ENCODE data around the gene SRPK1.

The SRPK1 gene

DNA sequence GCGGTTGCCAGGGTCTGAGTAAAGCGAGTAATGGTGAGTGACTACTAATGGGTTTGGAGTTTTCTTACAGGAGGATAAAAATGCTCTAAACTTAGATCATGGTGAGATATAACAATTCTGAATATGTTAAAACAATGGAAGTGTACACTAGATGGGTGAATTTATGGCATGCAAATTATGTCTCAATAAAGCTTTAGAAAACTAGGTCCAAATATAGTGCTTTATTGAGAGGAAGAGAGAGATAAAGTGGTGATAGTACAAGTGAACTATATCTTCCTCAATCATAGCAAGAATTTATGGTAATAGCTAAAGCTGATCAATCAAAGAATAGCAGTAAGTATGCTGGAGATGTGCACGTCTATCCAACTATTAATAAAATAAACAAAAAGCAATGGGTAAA, 23.9 kb downstream of the SRPK1 start:
- DNase-seq = no peak

DNA sequence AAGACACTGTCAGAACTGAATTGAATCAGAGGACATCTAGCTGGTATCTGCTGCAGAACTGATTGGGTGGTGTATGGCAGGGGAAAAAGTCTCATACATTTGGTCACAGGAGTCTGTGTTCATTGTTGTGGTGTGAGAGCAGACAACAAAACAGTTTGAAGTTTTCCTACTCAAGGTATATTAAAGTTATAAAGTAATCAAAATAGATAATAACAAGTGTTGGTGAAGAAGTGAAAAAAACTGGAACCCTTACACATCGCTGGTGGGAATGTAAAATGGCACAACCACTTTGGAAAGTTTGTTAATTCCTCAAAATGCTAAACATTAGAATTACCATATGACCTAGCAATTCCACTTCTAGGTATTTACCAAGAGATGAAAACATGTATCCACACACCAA, 24.7 kb downstream of the SRPK1 start:
- no peak for DNase-seq

DNA sequence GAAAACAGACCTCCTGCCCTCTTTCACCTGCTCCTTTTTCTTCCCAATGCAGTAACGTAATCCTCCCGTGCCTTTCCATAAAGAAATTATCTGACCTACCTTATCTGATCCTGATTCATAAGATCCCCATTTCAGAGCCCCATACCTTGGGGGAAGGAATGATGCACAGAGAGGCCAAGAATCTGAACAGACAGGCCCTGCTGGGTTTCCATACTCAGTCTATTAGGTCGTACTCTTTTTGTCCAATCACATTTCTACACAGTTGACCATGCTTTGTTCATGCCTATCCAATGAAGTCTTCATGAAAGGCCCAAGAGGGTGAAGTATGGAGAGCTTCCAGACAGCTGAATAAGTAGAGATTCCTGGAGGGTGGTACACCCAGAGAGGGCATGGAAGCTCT, 25.3 kb downstream of the SRPK1 start:
- DNase-seq = no peak

DNA sequence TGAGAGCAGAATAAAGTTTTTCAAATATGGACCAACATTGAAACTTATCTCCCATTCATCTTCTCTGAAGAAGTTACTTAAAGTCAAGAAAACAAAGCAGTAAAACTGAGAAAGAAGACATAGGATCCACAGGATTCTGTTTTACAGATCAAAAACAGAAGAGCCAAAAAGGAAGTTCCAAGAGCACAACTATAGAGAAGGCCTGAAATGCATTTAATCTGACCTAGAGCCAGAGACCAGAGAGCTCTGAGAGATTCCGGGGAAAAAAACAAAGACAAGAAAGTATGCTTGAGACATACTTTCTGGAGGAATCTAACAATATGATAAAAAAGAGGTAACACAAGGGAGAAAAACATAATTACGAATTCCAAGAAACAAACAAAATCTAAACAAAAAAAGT, 26.1 kb downstream of the SRPK1 start:
- DNase-seq = no peak

DNA sequence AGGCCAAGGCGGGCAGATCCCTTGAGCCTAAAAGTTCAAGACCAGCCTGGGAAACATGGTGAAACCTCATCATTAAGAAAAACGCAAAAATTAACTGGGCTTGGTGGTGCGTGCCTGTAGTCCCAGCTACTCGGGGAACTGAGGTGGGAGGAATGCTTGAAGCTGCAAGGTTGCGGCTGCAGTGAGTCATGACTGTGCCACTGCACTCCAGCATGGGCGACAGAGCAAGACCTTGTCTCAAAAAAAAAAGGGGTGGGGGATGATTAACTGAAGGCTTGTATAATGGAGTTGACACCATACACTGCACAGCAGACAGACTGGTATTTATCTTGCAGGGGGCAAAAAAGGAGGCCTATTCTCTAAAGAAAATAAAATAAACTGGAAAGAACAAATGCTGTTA, 27.7 kb downstream of the SRPK1 start:
- no peak for DNase-seq

DNA sequence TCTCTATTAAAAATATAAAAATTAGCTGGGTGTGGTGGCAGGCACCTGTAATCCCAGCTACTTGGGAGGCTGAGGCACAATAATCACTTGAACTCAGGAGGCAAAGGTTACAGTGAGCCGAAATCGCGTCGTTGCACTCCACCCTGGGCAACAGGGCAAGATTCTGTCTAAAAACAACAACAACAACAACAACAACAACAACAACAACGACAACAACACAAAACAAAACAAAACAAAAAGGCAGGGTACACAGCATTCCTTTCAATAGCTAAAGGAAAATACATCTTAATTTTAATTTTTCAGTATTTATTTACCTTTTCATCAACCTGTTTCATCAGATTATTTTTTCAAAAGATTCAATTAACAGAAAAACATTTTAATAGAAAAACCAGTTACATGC, 28.4 kb downstream of the SRPK1 start:
- no peak for DNase-seq

DNA sequence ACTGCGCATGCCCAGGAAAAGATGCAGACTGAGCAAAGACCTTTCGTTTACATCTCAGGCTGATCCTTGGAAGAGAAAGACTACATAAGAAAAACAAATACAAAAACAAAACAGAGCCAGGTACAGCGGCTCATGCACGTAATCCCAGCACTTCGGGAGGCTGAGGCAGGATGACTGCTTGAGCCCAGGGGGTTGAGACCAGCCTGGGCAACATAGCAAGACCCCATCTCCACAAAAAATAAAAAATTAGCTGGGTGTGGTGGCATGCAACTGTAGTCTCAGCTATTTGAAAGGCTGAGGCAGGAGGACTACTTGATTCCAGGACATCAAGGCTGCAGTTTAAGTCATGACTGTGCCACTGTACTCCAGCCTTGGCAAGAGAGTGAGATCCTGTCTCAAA, 41.7 kb downstream of the SRPK1 start:
- DNase-seq = no peak

DNA sequence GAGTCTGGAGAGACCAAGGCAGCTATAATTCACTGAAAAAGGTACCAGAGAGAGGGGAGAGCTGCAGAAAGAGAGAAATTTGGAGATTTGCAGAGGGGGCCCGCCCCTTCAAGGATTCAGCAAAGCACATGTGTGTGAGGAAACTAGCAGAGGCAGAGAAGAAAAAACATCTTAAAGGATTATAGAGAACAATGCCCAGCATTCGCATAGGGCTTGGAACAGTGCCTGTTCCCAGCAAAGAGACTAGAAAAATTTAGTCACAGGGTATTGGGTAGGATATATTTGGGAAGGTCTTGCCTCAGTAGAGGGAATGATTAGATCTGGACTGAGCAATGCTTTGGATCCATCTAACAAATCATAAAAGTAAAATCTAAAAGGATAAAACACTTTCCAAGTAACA, 44.0 kb downstream of the SRPK1 start:
- DNase-seq = no peak

DNA sequence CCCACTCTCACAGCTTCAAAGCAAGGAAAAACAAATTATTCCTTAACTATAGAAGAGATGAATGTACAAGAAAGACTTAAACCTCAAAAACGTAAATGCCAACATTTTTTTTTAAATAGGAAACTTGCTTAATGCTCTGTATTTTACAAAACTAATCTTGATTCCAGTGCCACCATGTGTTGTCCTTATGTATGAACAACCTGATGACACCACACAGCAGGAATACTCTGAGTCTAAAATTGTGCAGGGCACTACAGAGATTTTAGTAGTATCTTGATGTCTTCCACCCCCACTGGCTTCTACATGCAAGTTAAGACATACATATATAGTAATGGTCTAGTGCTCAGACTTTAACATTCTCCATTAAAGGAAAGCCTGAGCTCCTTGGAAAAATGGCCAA, 46.2 kb downstream of the SRPK1 start:
- DNase-seq = no peak

DNA sequence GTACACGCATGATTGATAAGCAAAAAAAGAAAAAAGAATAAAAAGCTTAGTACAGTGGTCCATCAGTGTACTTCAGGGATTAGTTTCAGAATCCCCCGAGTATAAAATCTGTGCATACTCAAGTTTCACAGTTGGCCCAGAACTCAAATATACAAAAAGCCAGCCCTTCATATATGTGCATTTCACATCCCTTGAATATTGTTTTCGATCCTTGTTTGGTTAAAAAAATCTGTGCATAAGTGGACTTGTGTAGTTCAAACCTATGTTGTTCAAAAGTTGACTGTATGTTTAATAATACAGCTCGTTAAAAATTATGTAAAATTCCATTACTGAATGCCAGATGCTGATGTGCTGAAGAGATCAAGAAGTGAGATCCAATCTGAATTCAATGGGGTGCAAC, 61.5 kb downstream of the SRPK1 start:
- no peak for DNase-seq

DNA sequence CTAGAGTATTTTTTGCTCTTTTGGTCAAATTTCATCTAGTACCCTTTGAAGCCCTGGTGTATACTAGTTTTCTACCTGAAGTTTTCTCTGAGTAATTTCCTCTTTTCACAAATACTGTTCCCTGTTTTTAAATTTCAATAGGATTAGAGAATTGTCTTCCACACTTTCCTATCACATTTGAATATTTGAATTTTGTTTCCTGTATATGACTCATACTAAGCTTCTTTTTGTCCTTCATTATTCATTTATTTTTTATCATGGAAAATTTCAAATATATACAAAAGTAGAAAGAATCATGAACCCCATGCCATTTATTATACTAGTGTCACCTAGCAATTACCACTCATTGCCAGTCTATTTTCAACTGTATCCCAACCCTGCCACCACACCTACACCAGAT, 63.0 kb downstream of the SRPK1 start:
- no peak for DNase-seq

DNA sequence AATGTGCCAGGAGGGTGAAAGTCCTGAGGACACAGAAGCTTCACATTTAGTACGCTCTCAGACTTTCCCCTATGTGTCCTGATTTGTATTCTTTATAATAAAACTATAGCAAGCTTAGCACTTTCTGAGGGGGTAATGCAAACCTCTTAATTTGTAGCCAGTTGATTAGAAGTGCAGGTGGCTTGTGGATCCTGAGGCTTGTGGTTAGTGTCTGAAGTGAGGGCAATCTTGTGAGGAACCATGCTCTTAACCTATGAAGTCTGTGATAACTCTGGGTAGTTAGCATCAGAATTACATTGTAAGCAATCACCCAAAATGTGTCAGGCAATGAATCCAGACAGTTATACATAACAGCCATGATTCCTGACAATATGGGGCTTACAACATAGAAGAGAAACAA, 64.6 kb downstream of the SRPK1 start:
- DNase-seq = no peak

DNA sequence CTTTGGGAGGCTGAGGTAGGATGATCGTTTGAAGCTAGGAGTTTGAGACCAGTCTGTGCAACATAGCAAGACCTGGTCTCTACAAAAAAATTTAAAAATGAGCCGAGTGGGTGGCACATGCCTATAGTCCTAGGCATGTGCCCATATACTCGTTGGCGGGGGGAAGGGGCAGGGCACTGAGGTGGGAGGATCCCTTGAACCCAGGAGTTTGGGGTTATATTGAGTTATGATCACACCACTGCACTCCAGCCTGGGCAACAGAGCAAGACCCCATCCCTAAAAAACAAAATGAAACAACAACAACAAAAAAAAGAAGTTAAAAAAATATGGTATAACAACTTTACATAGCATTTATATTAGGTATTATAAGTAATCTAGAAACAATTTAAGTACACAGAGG, 67.9 kb downstream of the SRPK1 start:
- DNase-seq = no peak

DNA sequence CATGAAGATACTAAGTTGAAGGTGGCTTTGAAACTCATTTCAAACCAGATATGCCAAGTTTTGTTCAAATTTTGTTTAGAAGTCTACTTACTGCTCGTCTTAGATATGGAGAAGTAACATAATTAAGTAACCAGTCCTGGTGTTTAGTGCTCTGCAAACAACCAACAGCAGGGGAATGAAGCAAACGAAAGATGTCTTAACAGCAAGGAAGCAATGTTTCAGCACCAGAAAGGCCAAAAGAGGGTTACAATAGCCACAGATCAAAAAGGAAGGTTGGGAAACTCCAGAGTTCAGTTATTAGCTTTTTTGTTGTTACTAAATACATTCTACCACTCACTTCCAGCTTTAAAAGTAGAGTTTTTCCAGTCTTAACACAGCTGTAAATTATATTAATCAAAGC, 70.7 kb downstream of the SRPK1 start:
- no peak for DNase-seq

DNA sequence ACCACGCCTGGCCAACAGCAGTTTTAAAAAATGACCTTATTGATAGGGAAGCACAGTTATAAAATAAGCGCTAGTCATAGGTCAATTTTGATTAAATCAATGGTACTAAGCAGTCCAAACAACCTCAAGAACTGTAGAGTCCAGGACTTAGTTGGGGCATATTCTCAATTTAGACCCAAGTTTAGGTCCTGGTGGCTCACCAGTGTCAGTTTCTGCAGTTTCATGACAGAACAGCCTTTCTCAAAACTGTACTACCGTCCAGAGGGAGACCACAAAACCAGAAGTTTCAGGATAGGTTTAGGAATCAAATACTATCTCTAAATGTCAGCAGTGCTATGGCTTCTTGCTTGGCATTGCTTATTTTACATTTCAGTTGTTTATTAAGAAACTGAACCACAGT, 76.6 kb downstream of the SRPK1 start:
- no peak for DNase-seq

DNA sequence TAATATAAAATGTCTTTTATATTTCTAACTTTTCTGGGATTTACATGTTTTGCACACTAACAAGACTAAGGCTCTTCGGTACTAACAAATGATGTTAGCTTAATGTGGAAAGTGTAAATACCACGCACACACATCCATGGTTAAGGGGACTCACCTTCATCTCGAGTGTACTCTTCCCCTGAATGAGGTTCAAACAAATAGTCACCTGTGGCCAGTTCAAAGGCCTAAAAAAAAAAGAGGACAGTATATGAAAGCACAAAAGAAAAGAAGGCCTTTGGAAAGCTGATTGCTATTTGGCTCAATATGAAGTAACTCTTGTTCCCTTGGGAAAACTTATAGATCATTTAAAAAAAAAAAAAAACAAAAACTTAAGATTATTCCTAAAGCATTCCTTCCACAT, 78.5 kb downstream of the SRPK1 start:
- DNase-seq = no peak

DNA sequence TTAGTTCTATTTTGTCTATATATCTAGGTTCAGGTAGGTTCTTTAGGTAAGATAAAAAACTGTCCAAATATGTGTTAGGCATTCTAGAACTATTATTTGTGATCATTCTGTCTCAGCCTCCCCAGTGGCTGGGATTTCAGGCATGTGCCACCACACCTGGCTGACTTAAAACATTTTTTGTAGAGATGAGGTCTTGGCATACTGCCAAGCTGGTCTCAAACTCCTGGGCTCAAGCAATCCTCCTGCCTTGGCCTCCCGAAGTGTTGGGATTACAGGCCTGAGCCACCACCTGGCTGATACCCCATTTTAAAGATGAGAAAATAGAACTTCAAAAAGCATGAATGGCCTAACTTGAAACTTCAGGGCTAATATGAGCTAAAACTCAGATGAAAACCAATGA, 81.9 kb downstream of the SRPK1 start:
- no peak for DNase-seq

DNA sequence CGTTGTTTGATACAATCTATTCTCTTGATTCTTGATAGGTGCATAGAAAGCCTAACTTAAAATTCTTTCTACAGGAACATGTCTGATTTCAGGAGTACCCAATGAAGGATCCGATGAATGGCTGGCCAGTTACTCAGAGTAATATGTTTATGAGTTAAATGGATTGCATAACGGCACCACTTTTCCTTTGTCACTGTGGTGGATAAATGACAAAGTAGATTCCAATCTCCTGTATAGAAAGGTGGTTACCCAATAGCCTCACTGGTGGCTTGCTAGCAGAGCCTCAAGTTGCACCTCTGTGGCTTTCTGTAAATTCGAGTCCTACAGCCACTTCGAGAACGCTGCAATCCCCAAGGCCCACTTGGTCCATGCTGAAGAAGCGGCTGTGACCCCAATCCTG, 87.4 kb downstream of the SRPK1 start:
- DNase-seq = no peak

DNA sequence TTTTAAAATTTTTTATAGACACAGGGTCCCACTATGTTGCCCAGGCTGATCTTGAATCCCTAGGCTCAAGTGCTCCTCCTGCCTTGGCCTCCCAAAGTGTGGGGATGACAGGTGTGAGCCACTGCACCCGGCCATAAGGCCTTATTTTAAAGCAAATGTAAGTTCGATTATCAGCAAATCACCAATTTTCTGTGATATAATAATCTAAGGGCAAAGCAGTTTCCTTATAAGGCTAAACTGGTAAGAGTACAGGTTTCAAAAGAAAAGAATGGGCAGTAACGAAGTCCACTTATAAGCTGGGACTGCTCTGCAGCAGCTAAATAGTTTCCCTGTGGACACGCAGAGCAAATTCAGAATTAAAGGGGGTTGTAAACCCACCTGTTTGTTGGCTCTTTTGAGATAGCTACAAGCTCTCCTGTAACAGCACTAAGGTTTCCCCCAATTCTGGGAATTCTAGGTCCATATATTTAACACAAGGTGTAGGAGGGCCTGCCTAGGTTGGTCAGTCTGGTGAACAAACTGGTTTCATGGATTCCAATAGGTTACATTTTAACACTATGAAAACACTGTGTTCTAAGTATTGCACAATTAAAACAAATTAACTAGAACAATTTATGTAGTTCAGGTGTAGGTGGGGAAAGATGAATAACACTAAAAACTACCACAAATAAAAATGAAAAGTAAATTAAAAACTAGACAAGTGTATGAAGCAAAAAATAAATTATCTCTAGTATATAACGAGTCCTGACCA, 89.5 kb downstream of the SRPK1 start:
- no peak for DNase-seq

DNA sequence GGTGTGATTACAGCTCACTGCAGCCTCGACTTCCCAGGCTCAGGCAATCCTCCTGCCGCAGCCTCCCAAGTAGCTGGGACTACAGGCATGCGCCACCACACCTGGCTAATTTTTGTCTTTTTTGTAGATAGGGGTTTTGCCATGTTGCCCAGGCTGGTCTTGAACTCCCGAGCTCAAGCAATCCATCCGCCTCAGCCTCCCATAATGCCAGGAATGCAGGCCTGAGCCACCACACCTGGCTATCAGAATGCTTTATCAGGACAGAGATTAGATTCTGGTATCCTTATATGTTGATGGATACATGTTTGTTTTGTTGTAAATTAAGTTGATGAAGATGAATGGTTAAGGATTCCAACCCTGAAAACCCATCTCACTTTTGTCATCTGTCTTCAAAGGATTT, 91.6 kb downstream of the SRPK1 start:
- DNase-seq = no peak

DNA sequence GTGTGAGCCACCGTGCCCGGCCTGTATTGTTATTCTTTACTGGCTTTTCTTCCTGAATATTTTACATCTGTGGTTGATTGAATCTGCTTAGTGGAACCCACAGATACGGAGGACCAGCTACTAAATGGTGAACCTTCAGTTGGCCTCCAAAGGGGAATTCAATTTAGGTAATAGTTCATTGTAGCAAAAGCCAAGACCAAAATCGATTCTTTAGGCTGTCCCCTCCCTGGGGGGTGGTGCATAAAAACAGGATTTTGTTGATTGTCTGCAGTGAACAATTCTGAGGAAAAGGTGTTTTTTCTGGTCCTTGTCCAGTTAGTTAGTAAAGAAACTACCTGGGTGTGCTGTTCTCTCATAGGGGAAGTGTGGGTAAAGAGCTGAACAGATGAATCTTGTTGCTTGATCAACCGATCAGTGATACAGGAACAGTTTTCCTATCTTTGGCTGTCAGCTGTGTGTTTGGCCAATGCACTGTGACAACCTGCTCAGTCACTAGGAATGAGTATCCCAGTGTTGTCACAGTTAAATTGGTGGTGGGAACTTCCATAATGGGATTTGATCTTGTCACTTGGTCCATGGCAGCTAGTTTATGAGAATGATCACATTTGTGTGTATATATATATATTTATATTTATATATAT, 96.2 kb downstream of the SRPK1 start:
- no peak for DNase-seq

DNA sequence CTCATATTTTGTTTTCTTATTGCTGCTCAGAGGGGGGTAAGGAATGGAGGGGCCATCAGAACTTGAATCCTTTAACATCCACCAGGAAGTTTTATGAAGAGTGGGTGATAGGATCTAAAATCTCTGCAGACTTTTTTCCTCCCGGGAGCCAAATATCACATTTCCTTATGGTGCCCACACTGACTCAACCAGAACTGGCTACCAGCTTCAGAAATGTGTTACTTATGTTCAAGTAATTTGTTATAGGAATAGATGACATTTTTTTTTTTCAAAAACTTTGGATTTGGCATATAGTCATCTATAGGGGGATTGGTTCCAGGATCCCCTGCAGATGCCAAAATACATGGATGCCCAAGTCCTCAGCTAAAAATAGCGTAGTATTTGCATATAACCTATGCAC, 97.3 kb downstream of the SRPK1 start:
- no peak for DNase-seq

DNA sequence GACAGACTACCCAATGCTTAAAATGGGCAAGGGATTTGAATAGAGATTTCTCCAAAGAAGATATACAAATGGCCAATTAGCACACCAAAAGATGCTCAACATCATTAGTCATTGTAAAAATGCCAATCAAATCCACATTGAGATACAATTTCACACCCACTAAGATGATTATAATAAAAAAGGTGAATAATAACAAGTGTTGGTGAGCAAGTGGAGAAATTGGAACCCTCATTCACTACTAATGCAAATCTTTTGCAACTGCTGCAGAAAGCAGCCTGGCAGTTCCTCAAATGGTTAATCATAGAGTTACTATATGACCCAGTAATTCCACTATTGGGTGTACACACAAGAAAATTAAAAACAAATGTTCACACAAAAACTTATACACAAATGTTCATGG, 103.4 kb downstream of the SRPK1 start:
- no peak for DNase-seq

DNA sequence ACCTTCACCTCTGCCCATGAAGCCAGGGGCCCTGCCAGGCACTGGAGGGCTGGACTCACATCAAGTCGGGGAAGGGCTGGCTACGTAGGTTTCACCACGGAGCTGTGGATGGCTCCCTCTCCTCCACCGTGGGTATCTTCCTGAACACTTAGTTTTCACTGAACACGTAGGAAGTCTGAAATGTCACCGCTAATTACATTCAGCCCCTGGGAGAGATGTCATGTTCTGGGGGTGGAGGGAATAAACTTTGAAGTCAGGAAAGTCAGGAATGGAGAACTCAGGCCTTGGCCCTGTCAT, 109.3 kb downstream of the SRPK1 start:
- DNase-seq = no peak

DNA sequence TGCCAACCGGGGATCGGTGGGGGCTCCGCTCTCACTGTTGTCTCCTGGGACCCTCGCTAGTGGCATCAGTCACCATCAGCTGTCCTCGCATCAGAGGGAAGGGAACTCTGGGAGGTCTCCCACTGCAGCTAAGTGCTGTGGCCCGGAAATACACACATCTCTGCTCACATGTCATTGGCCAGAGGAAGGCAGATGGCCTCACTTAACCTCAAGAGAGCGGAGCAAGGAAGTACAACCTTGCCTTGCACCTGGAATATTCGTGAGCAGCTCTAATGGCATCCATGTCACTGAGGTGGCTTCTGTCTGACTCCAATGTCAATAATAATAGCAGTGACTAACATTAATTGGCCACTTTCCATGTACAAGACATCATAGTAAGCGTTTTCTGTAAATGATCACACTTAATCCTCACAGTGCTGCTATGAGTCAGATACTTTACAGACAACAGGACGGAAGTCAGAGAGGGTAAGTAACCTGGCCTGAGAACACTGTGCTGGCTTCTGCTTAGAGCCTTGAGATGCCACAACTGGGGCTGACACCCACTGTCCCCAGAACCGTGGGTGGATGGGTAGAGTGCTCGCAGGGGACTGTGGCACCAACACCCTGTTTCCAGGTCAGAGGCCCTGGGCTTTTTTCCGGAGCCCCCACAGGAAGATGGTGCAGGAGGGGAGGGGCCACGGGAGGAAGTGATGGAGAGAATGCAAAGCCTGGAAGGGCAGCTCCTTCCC, 109.8 kb downstream of the SRPK1 start:
- DNase-seq = peak; percentile 85 to 86

Measured in SHP77 (cell line).